T-cell (primary cell): ENCODE data around the gene RASA1. TPM values are rescaled to one million over a fixed set of nuclear protein-coding genes. Genes with fewer than 3 reads are reported as not detected.

Experiments used
- ATAC-seq, 4 experiments: fragments of 200-7000 bp in 3 of 4; fragments of 150-1000 bp in 1 of 4; cut with Tn5 transposase; replicated peaks in 1 of 4; 1 replicate in 3 of 4; 2 replicates in 1 of 4; pipeline ENCODE4 v1.10.0; 2021; ENCODE audit warnings: moderate library complexity in 3 of 4, mild to moderate bottlenecking in 2 of 4, moderate number of reproducible peaks in 1 of 4
- CTCF ChIA-PET, 2 donors: fragments of 300-600 bp; sonication (Branson Sonifier 250); formaldehyde crosslinking; loops; one replicate each; lab custom pipeline; 2022; ENCODE audit warnings: antibody characterized with exemption in 2 of 2; lab: Charles Lee
- POLR2A ChIA-PET, 2 donors: fragments of 300-600 bp; sonication (Branson Sonifier 250); formaldehyde crosslinking; loops; one replicate each; lab custom pipeline; 2022; ENCODE audit warnings: antibody characterized with exemption in 2 of 2; lab: Charles Lee
- DNase-seq, 35 experiments: peaks; one replicate each; pipeline versions ENCODE4 v3.0.0 to v3.0.0-alpha.2; 2013 to 2023
- H3K27ac ChIP-seq: one replicate; pipeline ENCODE4 v1.5.1; 2013; ENCODE audit warnings: low read length
- H3K27me3 ChIP-seq, 2 experiments: replicated peaks in 1 of 2; 1 replicate in 1 of 2; 2 replicates in 1 of 2; pipeline versions ENCODE4 v1.6.1 to v1.7.0; 2013; ENCODE audit warnings: low read length in 1 of 2, mixed read lengths in 1 of 2; ENCODE audit not compliant: control insufficient read depth in 2 of 2, insufficient read depth in 2 of 2; ENCODE audit errors: extremely low read depth in 1 of 2
- H3K36me3 ChIP-seq, 2 donors: 1 replicate in 1 of 2; 2 replicates in 1 of 2; pipeline versions ENCODE4 v1.6.1 to v1.7.0; 2013; ENCODE audit warnings: low read length in 1 of 2; ENCODE audit not compliant: control insufficient read depth in 2 of 2, insufficient read depth in 1 of 2; ENCODE audit errors: extremely low read depth in 1 of 2
- H3K4me1 ChIP-seq, 2 experiments: 1 replicate in 1 of 2; 2 replicates in 1 of 2; pipeline versions ENCODE4 v1.6.1 to v1.7.0; 2013; ENCODE audit warnings: low read length in 2 of 2, mixed read lengths in 1 of 2; ENCODE audit not compliant: insufficient read depth in 2 of 2, control insufficient read depth in 1 of 2; ENCODE audit errors: extremely low read depth in 1 of 2
- H3K4me3 ChIP-seq, 2 donors: 1 replicate in 1 of 2; 2 replicates in 1 of 2; pipeline versions ENCODE4 v1.5.1 to v1.7.0; 2013; ENCODE audit warnings: mild to moderate bottlenecking in 2 of 2, low read length in 1 of 2, moderate library complexity in 1 of 2; ENCODE audit not compliant: control insufficient read depth in 1 of 2; ENCODE audit errors: extremely low read depth in 1 of 2
- H3K9me3 ChIP-seq: 2 replicates; pipeline ENCODE4 v1.7.0; 2013
- H3K27ac Mint-ChIP-seq, 2 donors: one replicate each; pipeline ENCODE4 v1.8.0; 2020 to 2021; ENCODE audit warnings: mild to moderate bottlenecking in 2 of 2, mixed read lengths in 2 of 2
- H3K27me3 Mint-ChIP-seq, 2 donors: one replicate each; pipeline ENCODE4 v1.8.0; 2021 to 2022; ENCODE audit warnings: mixed read lengths in 2 of 2
- H3K36me3 Mint-ChIP-seq: one replicate; pipeline ENCODE4 v1.8.0; 2021; ENCODE audit warnings: mixed read lengths
- H3K4me1 Mint-ChIP-seq, 3 donors: one replicate each; pipeline ENCODE4 v1.8.0; 2020 to 2022; ENCODE audit warnings: mixed read lengths in 3 of 3, mild to moderate bottlenecking in 1 of 3
- H3K4me3 Mint-ChIP-seq, 3 donors: one replicate each; pipeline ENCODE4 v1.8.0; 2020 to 2022; ENCODE audit warnings: mild to moderate bottlenecking in 3 of 3, mixed read lengths in 3 of 3, moderate library complexity in 3 of 3
- H3K9me3 Mint-ChIP-seq, 3 donors: one replicate each; pipeline ENCODE4 v1.8.0; 2020 to 2022; ENCODE audit warnings: mixed read lengths in 3 of 3
- WGBS: methylation state at CpG from one replicate; pipeline ENCODE4 v1.1.5; 2013; ENCODE audit warnings: missing lambda C conversion rate; ENCODE audit not compliant: insufficient coverage; 5-methylcytosine and 5-hydroxymethylcytosine counted together
- total RNA-seq, 35 experiments: library from RNA in 6 of 35; stranded (reverse) in 6 of 35; fragments of 120-200 nt in 1 of 35; gene quantifications; one replicate each; pipeline versions ENCODE4 v1.2.1 to v1.2.4 and lab custom pipeline; 2013 to 2026

Gene RASA1
- total RNA-seq, 5 donors from 2014 or later (not counting 1 experiment from before 2014, with no cell fraction given): 23.9 to 32.5 (median 24.7) TPM

DNA sequence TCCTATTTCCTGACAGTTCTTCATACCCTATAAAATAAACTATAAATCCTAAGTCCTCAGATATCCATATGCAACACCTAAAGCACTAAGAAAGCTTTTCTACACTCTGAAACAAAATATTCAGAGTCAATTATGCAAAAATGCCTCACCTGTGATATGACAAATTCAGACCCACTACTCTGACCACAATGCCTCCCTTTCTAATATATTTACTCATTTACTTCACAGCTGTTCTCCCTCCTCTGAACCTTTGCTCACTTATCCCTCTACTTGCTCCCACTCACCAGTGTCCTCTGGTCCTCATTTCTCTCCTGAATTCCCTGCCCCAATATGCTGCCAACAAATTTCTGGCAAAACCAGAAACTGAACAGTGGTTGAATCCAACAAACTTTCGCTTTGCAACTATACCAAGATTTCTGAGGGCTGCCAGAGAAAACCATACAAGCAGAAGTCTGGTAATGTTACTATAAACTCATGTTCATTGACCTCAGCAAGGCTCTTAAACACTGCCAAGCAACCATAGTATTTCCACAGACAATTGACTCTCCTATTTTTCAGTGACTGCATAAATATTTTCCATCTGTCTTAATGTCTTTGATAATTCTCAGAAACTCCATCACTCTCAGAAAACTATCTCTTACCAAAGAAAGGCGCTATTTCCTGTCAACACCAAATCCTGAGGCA, 137.9 kb downstream of the RASA1 start:
- H3K27ac ChIP-seq: no peak overlapping the region
- H3K36me3 ChIP-seq: peaks cover 4 to 80% of the 10 kb centered on the region in 2 donors
- WGBS: 86% methylated on average over 1 of the region's 2 CpGs
- H3K9me3 Mint-ChIP-seq: no peaks in the 10 kb centered on the region
- H3K4me3 Mint-ChIP-seq: peak overlapping the region in 1 of 3 donors; percentile 1
- H3K27ac Mint-ChIP-seq: peak overlapping the region; percentile 74 to 77
- peaks cover 61% of the 10 kb centered on the region for H3K36me3 Mint-ChIP-seq
- peaks cover 54 to 65% (median 60%) of the 10 kb centered on the region in 3 donors for H3K4me1 Mint-ChIP-seq
- CTCF ChIA-PET: no interaction called here
- peaks cover 5 to 7% of the 10 kb centered on the region in 2 experiments for H3K4me1 ChIP-seq
- POLR2A ChIA-PET: interaction anchor here (0.6 to 2.5 kb wide), 4 partner anchors 14 to 790 kb away, joined by 3 to 8 read pairs (median 4); no protein-coding TSS in a partner anchor
- H3K4me3 ChIP-seq: no peak overlapping the region
- no peaks in the 10 kb centered on the region for H3K9me3 ChIP-seq
- no peaks in the 10 kb centered on the region for H3K27me3 Mint-ChIP-seq
- ATAC-seq (no peak), DNase-seq (no peak)
- H3K27me3 ChIP-seq: no peaks in the 10 kb centered on the region

DNA sequence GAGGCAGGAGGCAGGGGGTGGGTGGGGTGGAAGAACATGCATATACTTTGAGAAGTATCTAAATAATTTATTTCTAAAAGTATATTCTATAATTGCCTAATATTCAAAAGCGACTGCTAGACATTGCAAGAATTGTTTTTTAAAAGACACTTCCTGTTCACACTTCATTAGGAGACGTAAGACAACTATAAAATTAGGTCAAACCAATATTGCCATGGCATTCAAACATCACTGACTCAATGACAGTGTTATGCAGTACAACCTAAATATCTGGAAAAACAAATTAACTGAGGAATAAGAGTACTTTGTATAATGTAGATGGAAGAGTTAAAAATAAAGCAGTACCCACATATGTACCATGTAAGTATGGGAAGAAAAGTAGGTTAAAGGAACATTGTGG, 140.5 kb downstream of the RASA1 start:
- peaks cover 54% of the 10 kb centered on the region for H3K36me3 Mint-ChIP-seq
- H3K9me3 Mint-ChIP-seq: no peaks in the 10 kb centered on the region
- WGBS: 60% methylated on average over 1 of the region's 2 CpGs
- ChIA-PET CTCF (interaction anchor here in 1 of 2 donors (2.9 kb wide), 1 partner anchor 8 kb away, joined by 20 read pairs; no protein-coding TSS in a partner anchor), POLR2A (interaction anchor here in 1 of 2 donors (1.4 kb wide), 1 partner anchor 8 kb away, joined by 7 read pairs; no protein-coding TSS in a partner anchor)
- peak overlapping the region in 2 of 3 donors; percentile 12 to 57 for H3K4me3 Mint-ChIP-seq
- Histone ChIP-seq H3K36me3 (peaks cover 4 to 63% of the 10 kb centered on the region in 2 donors), H3K9me3 (no peaks in the 10 kb centered on the region), H3K4me3 (no peak overlapping the region), H3K27me3 (no peaks in the 10 kb centered on the region), H3K27ac (peak overlapping the region; percentile 78), H3K4me1 (peaks cover 10 to 18% of the 10 kb centered on the region in 2 experiments)
- DNase-seq: peak in 1 of 35 experiments; percentile 45
- ATAC-seq: no peak
- H3K4me1 Mint-ChIP-seq: peaks cover 76 to 78% (median 77%) of the 10 kb centered on the region in 3 donors
- peak overlapping the region; percentile 64 to 82 for H3K27ac Mint-ChIP-seq
- no peaks in the 10 kb centered on the region for H3K27me3 Mint-ChIP-seq

DNA sequence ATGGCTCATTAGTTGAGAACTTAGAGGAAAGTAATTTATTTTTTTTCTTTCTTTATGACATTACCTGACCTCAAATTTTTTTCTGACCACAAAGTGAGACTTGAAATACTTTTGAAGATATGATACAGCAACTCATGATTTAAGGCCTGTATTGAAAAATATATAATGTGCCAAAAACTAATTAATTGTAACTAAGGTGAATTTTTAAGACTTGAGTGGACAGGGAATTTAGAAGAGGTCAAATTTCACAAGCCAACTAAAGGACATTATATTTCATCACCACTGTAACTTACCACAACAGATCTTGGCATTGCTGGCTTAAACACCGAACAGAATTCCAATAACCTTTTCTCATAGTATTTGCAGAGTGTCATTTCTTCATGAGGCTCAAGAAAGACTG, 143.2 kb downstream of the RASA1 start:
- no CpG with 5 or more reads among the region's 1 CpG for WGBS
- peak overlapping the region; percentile 60 to 83 for H3K27ac Mint-ChIP-seq
- POLR2A ChIA-PET: interaction anchor here (0.6 to 4.2 kb wide), 9 partner anchors 8 to 397 kb away, joined by 3 to 37 read pairs (median 6); no protein-coding TSS in a partner anchor
- peak overlapping the region; percentile 69 to 88 (median 75) for H3K4me3 Mint-ChIP-seq
- H3K4me1 Mint-ChIP-seq: peaks cover 65 to 74% (median 68%) of the 10 kb centered on the region in 3 donors
- Histone ChIP-seq H3K36me3 (peaks cover 0 to 40% of the 10 kb centered on the region in 2 donors), H3K27me3 (no peaks in the 10 kb centered on the region), H3K9me3 (no peaks in the 10 kb centered on the region), H3K4me1 (peaks cover 12 to 20% of the 10 kb centered on the region in 2 experiments), H3K4me3 (no peak overlapping the region), H3K27ac (peak overlapping the region; percentile 97)
- no peaks in the 10 kb centered on the region for H3K9me3 Mint-ChIP-seq
- CTCF ChIA-PET: interaction anchor here (1.0 to 2.9 kb wide), 4 partner anchors 9 to 143 kb away, joined by 3 to 20 read pairs (median 4); partner anchors contain the start of gene RASA1 (in 1 of the 2)
- no peaks in the 10 kb centered on the region for H3K27me3 Mint-ChIP-seq
- ATAC-seq (no peak), DNase-seq (no peak)
- peaks cover 43% of the 10 kb centered on the region for H3K36me3 Mint-ChIP-seq

DNA sequence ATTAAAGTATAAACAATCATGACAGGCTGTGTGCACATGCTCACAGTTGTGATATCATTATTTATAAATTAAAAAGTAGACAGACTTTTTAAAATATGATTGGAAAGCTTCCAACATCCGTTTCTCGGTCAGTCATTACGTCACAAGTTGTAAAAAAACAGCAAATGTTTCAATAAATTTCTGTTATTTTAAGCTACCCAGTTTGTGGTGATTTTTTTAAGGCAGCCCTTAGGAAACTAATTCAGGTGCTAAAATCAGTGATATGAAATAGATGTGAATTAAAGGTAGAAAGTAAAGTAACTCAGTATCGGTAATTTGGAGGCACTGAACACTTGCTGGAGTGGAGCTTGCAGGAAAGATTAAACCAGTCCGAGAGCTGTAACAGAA, 143.9 kb downstream of the RASA1 start:
- DNase-seq (peak in 2 of 35 experiments; percentile 40 to 57), ATAC-seq (no peak)
- Mint-ChIP-seq H3K27ac (peak overlapping the region; percentile 93 to 94), H3K27me3 (no peaks in the 10 kb centered on the region), H3K4me1 (peaks cover 59 to 67% (median 61%) of the 10 kb centered on the region in 3 donors), H3K4me3 (peak overlapping the region; percentile 88 to 93 (median 89)), H3K9me3 (no peaks in the 10 kb centered on the region), H3K36me3 (peaks cover 37% of the 10 kb centered on the region)
- peak overlapping the region; percentile 92 to 99 for H3K4me3 ChIP-seq
- H3K27me3 ChIP-seq: no peaks in the 10 kb centered on the region
- H3K9me3 ChIP-seq: no peaks in the 10 kb centered on the region
- POLR2A ChIA-PET: interaction anchor here (0.6 to 4.2 kb wide), 14 partner anchors 8 to 398 kb away, joined by 3 to 37 read pairs (median 5); no protein-coding TSS in a partner anchor
- H3K36me3 ChIP-seq: peaks cover 0 to 33% of the 10 kb centered on the region in 2 donors
- peak overlapping the region; percentile 97 for H3K27ac ChIP-seq
- CTCF ChIA-PET: interaction anchor here in 1 of 2 donors (0.6 to 2.6 kb wide), 4 partner anchors 10 to 1269 kb away, joined by 3 to 25 read pairs (median 4); partner anchors contain the start of gene RASA1
- H3K4me1 ChIP-seq: peaks cover 12 to 20% of the 10 kb centered on the region in 2 experiments
- WGBS: 0% methylated on average over 1 of the region's 5 CpGs

DNA sequence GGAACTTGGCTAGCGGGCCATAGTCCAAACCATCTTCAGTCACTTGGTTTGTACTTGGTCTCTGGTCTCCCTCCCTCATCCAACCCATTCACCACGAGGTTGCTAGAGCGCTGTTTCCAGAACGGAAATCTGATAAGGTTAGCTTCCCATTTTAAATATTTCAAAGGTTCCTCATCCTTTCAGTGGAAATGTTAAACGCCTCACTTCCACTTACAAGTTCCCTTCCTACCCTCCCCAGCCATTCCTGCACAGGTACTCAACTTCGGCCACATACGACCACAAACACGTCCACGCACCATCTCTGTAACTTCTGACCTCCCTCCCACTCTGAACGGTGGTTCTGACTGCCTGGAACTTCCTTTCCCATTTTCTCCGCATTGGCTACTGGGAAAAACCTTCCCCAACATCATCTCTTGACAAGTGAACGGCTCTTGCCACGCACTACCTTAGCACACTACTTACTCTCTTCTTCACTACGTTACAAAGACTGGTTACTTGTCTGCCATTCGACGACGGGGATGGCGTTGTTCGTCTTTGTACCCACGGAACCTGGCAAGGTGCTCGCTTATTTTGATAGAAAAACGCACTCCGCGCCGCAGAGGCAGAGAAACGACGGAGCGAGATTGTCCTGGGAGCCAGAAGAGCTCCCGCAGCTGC, 144.4 kb downstream of the RASA1 start:
- H3K36me3 ChIP-seq: peaks cover 0 to 28% of the 10 kb centered on the region in 2 donors
- no peaks in the 10 kb centered on the region for H3K9me3 ChIP-seq
- peaks cover 31% of the 10 kb centered on the region for H3K36me3 Mint-ChIP-seq
- ChIA-PET POLR2A (interaction anchor here (0.6 to 4.2 kb wide), 18 partner anchors 9 to 793 kb away, joined by 3 to 37 read pairs (median 4); no protein-coding TSS in a partner anchor), CTCF (interaction anchor here in 1 of 2 donors (0.6 to 2.6 kb wide), 3 partner anchors 12 to 1268 kb away, joined by 3 to 25 read pairs (median 4); partner anchors contain the start of gene RASA1)
- no peaks in the 10 kb centered on the region for H3K9me3 Mint-ChIP-seq
- ATAC-seq: peak; percentile 41 to 45 (median 44)
- H3K4me3 Mint-ChIP-seq: peak overlapping the region; percentile 88 to 93 (median 89)
- peak overlapping the region; percentile 97 for H3K27ac ChIP-seq
- H3K4me1 Mint-ChIP-seq: peaks cover 54 to 62% (median 56%) of the 10 kb centered on the region in 3 donors
- H3K27me3 ChIP-seq: no peaks in the 10 kb centered on the region
- H3K27ac Mint-ChIP-seq: peak overlapping the region; percentile 93 to 94
- under 1% methylated on average over 27 of the region's 29 CpGs for WGBS
- H3K4me3 ChIP-seq: peak overlapping the region; percentile 92 to 99
- H3K4me1 ChIP-seq: peaks cover 12 to 20% of the 10 kb centered on the region in 2 experiments
- peak in 32 of 35 experiments; percentile 2 to 64 (median 38) for DNase-seq
- H3K27me3 Mint-ChIP-seq: no peaks in the 10 kb centered on the region
